A549 (cell line): Measurements from ENCODE around the gene ABCC1.

ENCODE experiments used
- BHLHE40 ChIP-seq: IDR thresholded peaks from 2 replicates; pipeline ENCODE4 v1.6.1; 2012; ENCODE audit warnings: low read depth, low read length, inconsistent platforms
- CHD4 ChIP-seq: fragments of 200-600 bp; sonication (generic); IDR thresholded peaks from 2 replicates; pipeline ENCODE4 v1.6.1; 2016; ENCODE audit warnings: antibody characterized with exemption, mild to moderate bottlenecking, borderline replicate concordance
- CTCF ChIP-seq: fragments of >200 bp; sonication (Bioruptor Twin); formaldehyde crosslinking; IDR thresholded peaks from 3 replicates; pipeline ENCODE4 v1.5.1; 2016
- EP300 ChIP-seq, 2 experiments: fragments of >200 bp; sonication (Bioruptor Twin); formaldehyde crosslinking; IDR thresholded peaks; 2 replicates in 1 of 2; 3 replicates in 1 of 2; pipeline ENCODE4 v1.6.1; 2016 to 2017
- JUNB ChIP-seq: fragments of >200 bp; sonication (Bioruptor Twin); formaldehyde crosslinking; IDR thresholded peaks from 2 replicates; pipeline ENCODE4 v1.6.1; 2016
- MAX ChIP-seq: IDR thresholded peaks from 2 replicates; pipeline ENCODE4 v1.6.1; 2012
- POLR2A ChIP-seq: IDR thresholded peaks from 2 replicates; pipeline ENCODE4 v1.6.1; 2012; ENCODE audit warnings: mild to moderate bottlenecking, low read length
- REST ChIP-seq: fragments of 200-600 bp; sonication (generic); IDR thresholded peaks from 2 replicates; pipeline ENCODE4 v1.6.1; 2016; ENCODE audit warnings: antibody characterized with exemption, mild to moderate bottlenecking, moderate library complexity

- TF ChIP-seq BHLHE40 (no peak), REST (no peak), CHD4 (no peak), CTCF (no peak), EP300 (IDR thresholded peaks at IDR 0.05) (no peak), MAX (no peak), POLR2A (no peak), JUNB (no peak)
Observed at GRCh38 chr16:16016388-16016964, 67.1 kb downstream of the ABCC1 start.
